H1 (cell line): ENCODE results near the gene TAC4. TPM values are rescaled to one million over a fixed set of nuclear protein-coding genes. Genes with fewer than 3 reads are reported as not detected.

ENCODE experiments used
- CHD7 ChIP-seq: fragments of 300-600 bp; sonication (generic); IDR thresholded peaks from 2 replicates; pipeline ENCODE4 v1.7.1; 2012; ENCODE audit warnings: low read length, moderate library complexity, mild to moderate bottlenecking, inconsistent platforms; ENCODE audit not compliant: insufficient replicate concordance
- polyA plus RNA-seq, 7 experiments: library from polyadenylated mRNA; depleted of rRNA in 3 of 7; stranded (reverse) in 5 of 7; unstranded in 2 of 7; fragments of >200 nt in 5 of 7; fragments of 200-250 nt in 2 of 7; gene quantifications; 1 replicate in 5 of 7; 2 replicates in 1 of 7; 4 replicates in 1 of 7; pipeline versions ENCODE4 v1.2.1 to v1.2.3, GENCODE V29; 2011 to 2013; ENCODE audit warnings: missing spikeins in 2 of 7, mixed read lengths in 2 of 7
- total RNA-seq: library from RNA; stranded (reverse); fragmentation: NEBNext Ultra II Directional; extraction: Animal tissue kit (Norgen Biotek cat#: 25700); gene quantifications from 2 replicates; pipeline ENCODE4 v1.2.1, GENCODE V29; 2021

TAC4 gene
- total and polyA plus RNA-seq, 2 of the 8 experiments (the other 6 are each of a cell fraction or from before 2014, with no cell fraction given), result 0.15 TPM; not detected in 1

- TF ChIP-seq CHD7, result no peak
Measured at GRCh38 chr17:49820773-49821172, 27.1 kb downstream of the TAC4 start (continued).
